Renal cortex interstitium (tissue), 11 donors: ENCODE data around the gene SHISA7. TPM values are rescaled to one million over a fixed set of nuclear protein-coding genes. Genes with fewer than 3 reads are reported as not detected.
"Not testable (repeated sequence)": the region's sequence is repeated elsewhere in the genome, so short reads cannot be mapped to it uniquely, and the experiment has no call there.

ENCODE experiments used
- DNase-seq, 11 donors: peaks; one replicate each; pipeline ENCODE4 v3.0.0-alpha.2; 2013; ENCODE audit warnings: low read depth in 9 of 11, low spot score in 4 of 11; ENCODE audit errors: extremely low read depth in 1 of 11
- polyA plus RNA-seq, 3 donors: library from polyadenylated mRNA; unstranded; fragments of 120-200 nt; gene quantifications; one replicate each; pipeline ENCODE4 v1.2.1, GENCODE V29; 2013; ENCODE audit not compliant: insufficient read length in 3 of 3

SHISA7 gene
- polyA plus RNA-seq, 3 donors, result 0.09 to 0.30 (median 0.16) TPM

- no peak for DNase-seq
Measured at GRCh38 chr19:55453511-55454260, 10.6 kb upstream of the SHISA7 start.

- DNase-seq, result peak in 9 of 11 donors; percentile 67 to 89 (median 82)
Measured at GRCh38 chr19:55452749-55453346, 9.7 kb upstream of the SHISA7 start.

GRCh38 chr19:55451965-55452748 is 9.1 kb upstream of the SHISA7 start:
- no peak for DNase-seq

GRCh38 chr19:55451163-55451964 is 8.3 kb upstream of the SHISA7 start:
- DNase-seq, result no peak

GRCh38 chr19:55449469-55449868 is 6.4 kb upstream of the SHISA7 start:
- no peak for DNase-seq

- not testable (repeated sequence) for DNase-seq
Measured at GRCh38 chr19:55448175-55448490, 5.0 kb upstream of the SHISA7 start.

GRCh38 chr19:55447421-55448174 is 4.5 kb upstream of the SHISA7 start:
- DNase-seq, result no peak

GRCh38 chr19:55446060-55446459 is 3.0 kb upstream of the SHISA7 start:
- DNase-seq, result no peak

GRCh38 chr19:55444646-55445045 is 1.5 kb upstream of the SHISA7 start:
- no peak for DNase-seq

GRCh38 chr19:55443824-55444480 is 852 bp upstream of the SHISA7 start:
- DNase-seq, result no peak

GRCh38 chr19:55442372-55442961 is 633 bp downstream of the SHISA7 start:
- DNase-seq, result no peak

- no peak for DNase-seq
Measured at GRCh38 chr19:55441692-55442321, 1.3 kb downstream of the SHISA7 start.

- no peak for DNase-seq
Measured at GRCh38 chr19:55441319-55441691, 1.8 kb downstream of the SHISA7 start.

- no peak for DNase-seq
Measured at GRCh38 chr19:55440411-55441105, 2.5 kb downstream of the SHISA7 start.

- no peak for DNase-seq
Measured at GRCh38 chr19:55439052-55439451, 4.0 kb downstream of the SHISA7 start.

- peak in 7 of 11 donors; percentile 43 to 71 (median 60) for DNase-seq
Measured at GRCh38 chr19:55437410-55437809, 5.7 kb downstream of the SHISA7 start.

GRCh38 chr19:55436847-55437246 is 6.3 kb downstream of the SHISA7 start:
- DNase-seq, result no peak
